GM21515 (cell line): ENCODE measurements around the gene CLSTN2.

Source experiments
- ATAC-seq: cut with Tn5 transposase; IDR thresholded peaks from one replicate; pipeline ENCODE4 v1.9.1; 2021; ENCODE audit not compliant: unreplicated experiment

CLSTN2 gene

GRCh38 chr3:140177943-140178342, 243.0 kb downstream of the CLSTN2 start:
- ATAC-seq, result no peak

GRCh38 chr3:140178482-140178881, 243.5 kb downstream of the CLSTN2 start:
- ATAC-seq, result no peak

DNA sequence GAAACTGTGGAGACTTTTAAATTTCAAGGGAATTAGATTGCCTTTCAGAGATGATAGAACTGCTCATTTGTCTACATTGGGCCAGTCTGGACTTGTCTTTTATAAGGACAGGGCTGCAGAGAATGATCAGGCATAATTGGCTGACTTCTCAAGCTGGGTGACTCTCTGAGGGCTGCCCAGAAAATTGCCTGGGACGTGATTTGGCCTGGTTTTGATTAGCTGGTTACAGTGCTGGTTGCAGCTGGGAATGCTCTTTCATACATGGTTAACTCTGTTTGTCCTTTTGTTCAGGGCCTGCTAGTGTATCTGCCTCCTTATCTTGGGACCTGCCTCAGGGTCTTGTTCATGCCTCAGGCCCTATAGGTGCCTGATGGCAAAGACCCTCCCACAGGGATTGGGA, 245.6 kb downstream of the CLSTN2 start:
- no peak for ATAC-seq

- ATAC-seq, result no peak
These were observed 250.4 kb downstream of the CLSTN2 start for GRCh38 chr3:140185375-140185774.

- no peak for ATAC-seq
These were observed 251.5 kb downstream of the CLSTN2 start for GRCh38 chr3:140186421-140186920.

DNA sequence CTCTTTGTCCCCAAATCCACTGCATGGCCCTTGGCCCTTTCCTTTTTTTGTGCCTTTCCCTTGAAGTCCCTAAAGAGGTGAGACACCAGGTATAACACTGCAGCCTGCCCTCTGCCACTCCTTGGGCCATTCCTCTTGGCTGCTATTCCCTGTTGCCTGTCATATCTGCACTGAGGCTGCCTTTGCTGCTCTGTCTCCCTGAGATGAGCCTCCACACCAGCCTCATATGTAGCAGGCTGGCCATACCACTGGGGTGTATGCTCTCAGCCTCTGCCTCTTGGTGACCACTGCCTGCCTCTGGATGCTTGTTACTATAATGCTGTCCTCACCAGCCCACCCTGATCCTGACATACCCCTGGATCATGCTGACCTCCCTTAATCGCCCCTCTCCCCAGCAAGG, 252.0 kb downstream of the CLSTN2 start:
- ATAC-seq, result no peak

DNA sequence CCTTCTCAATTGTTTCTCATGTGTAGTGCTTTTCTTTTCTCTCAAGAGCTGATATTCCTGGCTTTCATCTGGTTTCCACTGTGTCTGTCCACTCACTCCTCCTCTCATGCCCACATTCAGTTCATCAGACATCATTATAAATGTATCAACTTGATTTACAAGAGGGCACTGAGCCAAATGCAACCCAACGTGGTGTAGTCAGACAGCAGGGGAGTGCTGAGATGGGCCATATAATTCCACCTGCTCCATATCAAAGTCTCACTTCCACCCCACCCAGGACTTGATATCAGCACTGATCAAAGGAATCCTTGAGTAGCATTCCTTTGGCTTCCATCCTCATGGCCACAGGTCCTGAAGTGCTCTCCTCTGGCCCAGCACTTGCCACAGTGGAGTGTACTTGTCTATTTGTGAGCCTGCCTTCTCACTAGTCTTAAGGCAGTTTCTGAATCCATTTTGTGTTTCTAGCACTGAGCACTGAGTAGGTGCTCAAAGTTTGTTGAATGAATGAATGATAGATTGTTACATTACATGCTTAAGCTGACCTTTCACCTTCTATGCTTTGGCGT, 252.8 kb downstream of the CLSTN2 start:
- ATAC-seq, result no peak

- ATAC-seq, result no peak
These were observed 253.3 kb downstream of the CLSTN2 start for GRCh38 chr3:140188285-140188684.

DNA sequence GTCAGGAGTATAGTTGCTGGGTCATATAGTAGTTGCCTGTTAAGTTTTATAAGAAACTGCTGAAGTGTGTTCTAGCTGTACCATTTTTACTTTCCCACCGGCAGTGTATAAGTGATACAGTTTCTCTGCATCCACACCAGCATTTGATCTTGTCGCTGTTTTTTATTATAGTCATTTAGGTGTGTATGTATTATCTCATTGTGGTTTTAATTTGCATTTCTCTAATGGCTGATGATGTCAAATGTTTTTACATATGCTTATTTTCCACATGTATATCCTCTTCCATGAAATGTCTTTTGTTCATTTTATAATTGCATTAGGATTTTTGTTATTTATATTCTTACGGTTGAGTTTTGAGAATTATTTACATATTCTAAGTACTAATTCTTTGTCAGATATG, 254.3 kb downstream of the CLSTN2 start:
- ATAC-seq, result no peak

- no peak for ATAC-seq
These were observed 255.0 kb downstream of the CLSTN2 start for GRCh38 chr3:140189976-140190375.

DNA sequence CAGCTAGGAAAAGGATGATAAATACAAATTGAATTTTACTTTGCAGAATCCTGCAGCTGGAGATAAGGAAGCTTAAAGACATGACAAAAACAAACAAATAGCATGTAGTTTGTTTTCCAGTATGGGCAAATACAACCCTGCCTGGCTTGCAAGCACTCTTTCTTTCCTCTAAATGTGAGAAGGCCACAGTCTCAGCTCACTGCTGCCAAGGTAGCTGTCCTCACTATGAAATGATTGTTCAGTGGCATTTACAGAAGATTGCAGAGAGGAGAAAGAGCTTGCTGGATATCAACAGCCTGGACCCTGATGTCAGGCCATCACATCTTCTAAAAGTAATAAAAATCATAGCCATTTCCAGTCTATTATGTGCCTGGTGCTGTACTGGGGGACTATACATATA, 262.0 kb downstream of the CLSTN2 start:
- no peak for ATAC-seq

DNA sequence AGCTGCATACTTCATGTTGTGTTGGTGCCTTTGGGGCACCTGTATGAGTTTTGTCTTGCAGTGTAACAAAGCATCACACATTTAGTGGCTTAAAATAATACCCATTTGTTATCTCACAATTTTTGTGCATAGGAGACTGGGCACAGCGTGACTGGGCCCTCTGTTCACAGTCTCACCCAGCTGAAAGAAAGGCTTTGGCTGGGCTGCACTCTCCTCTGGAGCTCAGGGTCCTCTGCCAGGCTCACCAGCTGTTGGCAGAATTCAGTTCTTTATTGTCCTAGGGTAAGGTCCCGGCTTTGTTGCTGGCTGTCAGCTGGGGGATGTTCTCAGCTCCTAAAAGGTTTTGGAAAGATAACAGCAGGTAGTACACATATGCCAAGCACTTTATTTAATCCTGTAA, 263.3 kb downstream of the CLSTN2 start:
- no peak for ATAC-seq

DNA sequence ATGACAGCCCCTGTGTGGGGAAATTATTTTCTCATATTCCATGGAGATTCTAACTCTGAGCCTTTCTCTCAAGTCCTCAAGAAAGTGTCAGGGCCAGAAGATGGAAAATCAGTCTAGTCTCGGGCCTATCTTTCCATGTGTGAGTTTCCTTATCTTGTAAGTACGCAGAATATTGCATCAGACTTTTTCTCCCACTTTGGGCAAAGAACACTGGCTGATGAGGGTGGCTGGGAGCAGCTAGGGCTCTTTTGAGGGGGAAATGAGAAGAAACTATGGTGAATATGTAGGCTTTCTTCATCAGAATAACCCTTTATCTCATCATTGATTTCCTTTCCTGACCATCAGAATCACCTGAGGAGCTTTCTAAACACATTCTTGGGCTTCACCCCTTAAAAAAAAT, 264.0 kb downstream of the CLSTN2 start:
- ATAC-seq, result no peak

- no peak for ATAC-seq
These were observed 264.8 kb downstream of the CLSTN2 start for GRCh38 chr3:140199743-140200142.

DNA sequence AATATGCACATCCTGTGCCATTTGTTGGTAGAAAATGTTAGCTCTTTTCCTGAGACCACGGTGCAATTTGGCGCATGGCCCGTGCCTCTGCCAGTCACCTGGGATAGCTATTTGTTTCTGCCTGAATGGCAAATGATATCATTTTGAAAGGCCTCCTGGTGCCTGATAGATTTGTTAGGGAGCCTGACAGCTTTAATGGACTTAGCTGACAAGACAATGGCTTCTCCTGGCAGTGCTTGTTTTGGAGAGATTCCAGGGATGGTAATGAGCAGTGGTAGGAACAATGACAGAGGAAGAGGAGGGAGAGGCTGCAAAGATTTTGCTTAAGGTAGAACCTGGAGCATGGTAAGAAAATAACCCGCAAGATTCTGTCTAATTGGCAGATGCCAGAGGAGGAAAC, 268.5 kb downstream of the CLSTN2 start:
- ATAC-seq, result no peak

GRCh38 chr3:140204271-140204984, 269.4 kb downstream of the CLSTN2 start:
- ATAC-seq, result no peak

- no peak for ATAC-seq
These were observed 270.6 kb downstream of the CLSTN2 start for GRCh38 chr3:140205598-140205997.

GRCh38 chr3:140206196-140207040, 271.4 kb downstream of the CLSTN2 start:
- no peak for ATAC-seq

DNA sequence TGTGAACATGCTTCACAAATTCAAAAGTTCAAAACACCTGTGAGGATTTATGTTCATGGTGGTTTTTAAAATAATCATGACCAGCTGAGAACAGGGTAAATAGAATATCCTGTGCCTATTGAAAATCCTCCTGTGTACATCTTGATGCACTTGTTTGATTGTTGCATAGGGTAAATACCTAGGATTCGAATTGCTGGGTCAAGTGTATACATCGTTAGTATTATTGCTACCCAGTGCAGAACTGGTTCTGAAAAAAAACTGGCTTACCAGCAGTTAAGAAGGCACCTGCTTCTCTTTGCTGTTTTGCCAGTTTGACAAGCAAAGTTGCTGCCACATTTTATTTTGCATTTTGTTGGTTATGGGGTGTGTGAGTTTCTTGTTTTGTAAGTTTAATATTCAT, 272.6 kb downstream of the CLSTN2 start:
- ATAC-seq, result no peak

DNA sequence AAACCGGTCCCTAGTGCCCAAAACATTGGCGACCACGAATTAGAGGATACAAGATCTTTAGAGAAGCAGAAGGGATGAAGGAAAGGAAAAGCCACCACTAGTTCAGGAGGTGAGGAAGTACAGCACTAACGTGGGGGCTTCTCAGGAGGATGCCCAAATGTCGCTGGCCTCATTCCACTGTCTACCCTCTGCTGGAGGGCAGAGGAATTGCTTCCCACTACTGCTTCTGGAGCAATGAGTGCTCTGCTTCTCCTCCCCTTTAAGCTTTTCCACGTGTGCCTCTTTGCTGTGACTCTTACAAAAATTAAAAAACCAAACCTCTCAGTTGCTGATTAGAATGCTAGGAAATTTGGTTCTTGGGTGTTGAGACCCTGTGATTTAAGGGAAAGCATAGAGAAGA, 281.3 kb downstream of the CLSTN2 start:
- ATAC-seq, result peak; percentile 58

- no peak for ATAC-seq
These were observed 284.3 kb downstream of the CLSTN2 start for GRCh38 chr3:140219291-140219690.

DNA sequence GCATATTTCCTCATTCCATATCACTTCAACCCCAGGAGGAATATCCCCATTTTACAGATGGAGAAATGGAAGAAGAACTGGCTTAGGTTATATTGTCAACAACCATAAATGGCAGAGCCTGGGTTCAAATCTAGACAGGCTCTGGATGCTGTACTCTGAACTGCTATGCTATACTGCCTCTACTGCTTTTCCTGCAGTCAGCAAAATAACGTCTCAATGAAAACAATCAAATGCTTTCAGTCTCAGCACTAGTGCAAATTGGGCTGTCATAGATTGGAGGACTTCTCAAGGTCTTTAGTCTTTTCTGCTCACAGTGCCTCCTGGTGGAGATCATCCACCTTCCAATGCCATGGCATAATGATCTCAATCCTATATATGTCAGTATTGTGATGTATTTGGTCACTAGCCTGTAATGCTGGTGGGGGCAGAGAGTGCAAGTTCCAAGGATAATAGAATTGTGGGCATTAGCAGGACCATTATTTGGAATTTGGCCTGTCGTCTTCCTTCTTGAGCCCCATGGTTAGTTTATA, 285.0 kb downstream of the CLSTN2 start:
- ATAC-seq, result no peak
